SK-N-SH treated with all-trans-retinoic acid at 6 μM for 48 hours (cell line): ENCODE results near the gene PDE7B.

ENCODE experiments used
- ATAC-seq: fragments of 200-7000 bp; cut with Tn5 transposase; 3 replicates; pipeline ENCODE4 v1.9.1; 2020; ENCODE audit warnings: mild to moderate bottlenecking, moderate library complexity
- ARNTL ChIP-seq: fragments of 450-650 bp; formaldehyde crosslinking; IDR thresholded peaks from 2 replicates; pipeline ENCODE4 v1.5.0; 2020; ENCODE audit warnings: low read depth, mild to moderate bottlenecking, moderate library complexity, borderline replicate concordance
- BACH2 ChIP-seq: fragments of 250-450 bp; sonication (Bioruptor Pico); IDR thresholded peaks from 2 replicates; pipeline ENCODE4 v1.9.0; 2021; ENCODE audit warnings: mild to moderate bottlenecking, borderline replicate concordance
- CREB5 ChIP-seq: fragments of 250-450 bp; sonication (Bioruptor Pico); IDR thresholded peaks from 2 replicates; pipeline ENCODE4 v1.5.1; 2020; ENCODE audit warnings: low read depth, mild to moderate bottlenecking, moderate library complexity
- CSDC2 ChIP-seq: fragments of 250-450 bp; sonication (Bioruptor Pico); IDR thresholded peaks from 2 replicates; pipeline ENCODE4 v1.5.0; 2020; ENCODE audit warnings: mild to moderate bottlenecking, moderate library complexity
- CSRNP3 ChIP-seq: fragments of 250-450 bp; sonication (Bioruptor Pico); IDR thresholded peaks from 2 replicates; pipeline ENCODE4 v1.5.1; 2021; ENCODE audit warnings: mild to moderate bottlenecking, moderate library complexity
- ESRRG ChIP-seq: fragments of 250-450 bp; sonication (Bioruptor Pico); IDR thresholded peaks from 2 replicates; pipeline ENCODE4 v1.6.1; 2021; ENCODE audit warnings: mild to moderate bottlenecking
- GLIS3 ChIP-seq: fragments of 250-450 bp; sonication (Bioruptor Pico); IDR thresholded peaks from 2 replicates; pipeline ENCODE4 v1.5.0; 2020; ENCODE audit warnings: mild to moderate bottlenecking, moderate library complexity
- ISL1 ChIP-seq: fragments of 250-450 bp; sonication (Bioruptor Pico); IDR thresholded peaks from 2 replicates; pipeline ENCODE4 v2.1.2; 2022; ENCODE audit warnings: mild to moderate bottlenecking, moderate library complexity
- OSR1 ChIP-seq: fragments of 250-450 bp; sonication (Bioruptor Pico); IDR thresholded peaks from 2 replicates; pipeline ENCODE4 v1.8.0; 2022; ENCODE audit warnings: moderate library complexity, mild to moderate bottlenecking, inconsistent platforms
- PPARA ChIP-seq: fragments of 250-450 bp; sonication (Bioruptor Pico); IDR thresholded peaks from 2 replicates; pipeline ENCODE4 v1.5.0; 2020; ENCODE audit warnings: mild to moderate bottlenecking, borderline replicate concordance
- RARB ChIP-seq: fragments of 250-450 bp; sonication (Bioruptor Pico); IDR thresholded peaks from 2 replicates; pipeline ENCODE4 v1.8.0; 2021; ENCODE audit warnings: mild to moderate bottlenecking, moderate library complexity
- TCF4 ChIP-seq: fragments of 250-450 bp; sonication (Bioruptor Pico); IDR thresholded peaks from 2 replicates; pipeline ENCODE4 v1.8.0; 2021; ENCODE audit warnings: mild to moderate bottlenecking, moderate library complexity, borderline replicate concordance
- TOX ChIP-seq: fragments of 250-450 bp; sonication (Bioruptor Pico); IDR thresholded peaks from 2 replicates; pipeline ENCODE4 v1.8.0; 2021; ENCODE audit warnings: mild to moderate bottlenecking, moderate library complexity, borderline replicate concordance
- ZFP3 ChIP-seq: fragments of 250-450 bp; sonication (Bioruptor Pico); IDR thresholded peaks from 2 replicates; pipeline ENCODE4 v1.5.0; 2020; ENCODE audit warnings: mild to moderate bottlenecking, moderate library complexity
- ZFP30 ChIP-seq: fragments of 450-650 bp; formaldehyde crosslinking; IDR thresholded peaks from 2 replicates; pipeline ENCODE4 v1.5.0; 2022; ENCODE audit warnings: mild to moderate bottlenecking, moderate library complexity
- ZNF565 ChIP-seq: fragments of 450-650 bp; formaldehyde crosslinking; conservative IDR thresholded peaks from 2 replicates; pipeline ENCODE4 v1.5.0; 2020; ENCODE audit warnings: low read depth, mild to moderate bottlenecking, moderate library complexity
- ZNF8 ChIP-seq: fragments of 450-650 bp; formaldehyde crosslinking; IDR thresholded peaks from 2 replicates; pipeline ENCODE4 v1.5.0; 2020; ENCODE audit warnings: mild to moderate bottlenecking, moderate library complexity
- TF ChIP-seq, protein P1 (sequence below): fragments of 250-450 bp; sonication (Bioruptor Pico); IDR thresholded peaks from 2 replicates; pipeline ENCODE4 v1.8.0; 2021; ENCODE audit warnings: low read depth, mild to moderate bottlenecking, moderate library complexity, borderline replicate concordance
- TF ChIP-seq, protein P2 (sequence below): fragments of 250-450 bp; sonication (Bioruptor Pico); IDR thresholded peaks from 2 replicates; pipeline ENCODE4 v1.5.0; 2020; ENCODE audit warnings: mild to moderate bottlenecking, moderate library complexity
- TF ChIP-seq, protein P3 (sequence below): fragments of 250-450 bp; sonication (Bioruptor Pico); IDR thresholded peaks from 2 replicates; pipeline ENCODE4 v1.8.0; 2020; ENCODE audit warnings: mild to moderate bottlenecking, moderate library complexity, borderline replicate concordance

Gene PDE7B

DNA sequence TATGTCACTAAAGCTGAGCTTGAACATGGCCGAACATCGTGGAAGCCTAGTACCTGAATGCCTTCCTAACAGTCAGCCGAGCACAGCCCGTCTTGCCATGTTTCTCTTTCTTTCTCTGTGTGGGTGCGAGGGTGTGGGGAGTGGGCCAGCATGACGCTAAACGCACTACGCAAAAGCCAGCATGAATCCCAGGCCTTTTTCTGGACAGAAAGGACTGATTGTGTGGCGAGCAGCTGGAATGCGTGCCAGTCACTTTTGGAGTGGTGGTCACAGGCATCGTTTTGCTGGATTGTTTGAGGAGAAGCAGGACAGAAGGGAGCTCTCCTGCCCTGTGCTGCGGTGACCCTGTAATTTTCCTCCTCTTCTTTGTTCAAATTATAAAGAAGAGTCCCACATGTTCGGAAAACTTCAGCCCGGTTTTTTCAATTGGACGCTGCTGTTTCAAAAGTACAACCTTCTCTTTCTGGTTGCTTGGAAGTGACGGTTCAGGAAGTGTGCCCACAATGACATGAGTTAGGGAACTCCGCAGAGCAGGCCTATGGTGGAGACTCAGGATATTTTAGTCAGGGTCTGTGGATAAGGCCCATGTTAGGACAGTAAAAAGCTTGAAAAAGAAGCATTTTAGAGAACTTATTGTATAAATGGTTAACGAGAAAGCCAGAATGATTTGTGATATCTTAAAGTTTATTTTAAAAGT is 54.3 kb downstream of the PDE7B start (continued):
- TF ChIP-seq CSRNP3 (no peak), ISL1 (CRISPR knock-in tag) (no peak), PPARA (CRISPR knock-in tag) (no peak), TOX (CRISPR knock-in tag) (no peak)

DNA sequence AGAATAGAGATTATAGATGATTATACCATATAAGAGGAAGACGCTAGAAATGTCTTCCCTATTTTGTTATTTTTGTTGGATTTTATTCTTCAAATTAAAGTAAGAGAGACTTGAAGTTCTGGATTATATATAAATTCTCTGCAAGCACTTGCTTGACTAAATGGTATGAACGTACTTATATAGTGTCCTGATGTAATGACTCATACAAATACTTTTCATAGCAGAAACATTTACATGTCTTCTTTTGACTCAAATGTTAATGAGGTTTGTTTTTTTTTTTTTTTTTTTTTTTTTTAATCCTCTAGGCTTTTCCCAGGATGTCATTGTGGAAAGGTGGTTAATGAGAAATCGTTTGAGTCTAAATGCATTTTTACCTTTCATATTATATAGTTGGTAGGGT is 55.0 kb downstream of the PDE7B start:
- TF ChIP-seq ZFP3 (CRISPR knock-in tag) (no peak), CSRNP3 (no peak), OSR1 (CRISPR knock-in tag) (no peak), ARNTL (CRISPR knock-in tag) (no peak), ISL1 (CRISPR knock-in tag) (no peak), CSDC2 (CRISPR knock-in tag) (no peak), TOX (CRISPR knock-in tag) (no peak), ESRRG (no peak), CREB5 (no peak), ZNF565 (no peak)
- ATAC-seq, result peak; percentile 81

GRCh38 chr6:135906972-135907465 is 55.5 kb downstream of the PDE7B start:
- TF ChIP-seq, protein P1, sequence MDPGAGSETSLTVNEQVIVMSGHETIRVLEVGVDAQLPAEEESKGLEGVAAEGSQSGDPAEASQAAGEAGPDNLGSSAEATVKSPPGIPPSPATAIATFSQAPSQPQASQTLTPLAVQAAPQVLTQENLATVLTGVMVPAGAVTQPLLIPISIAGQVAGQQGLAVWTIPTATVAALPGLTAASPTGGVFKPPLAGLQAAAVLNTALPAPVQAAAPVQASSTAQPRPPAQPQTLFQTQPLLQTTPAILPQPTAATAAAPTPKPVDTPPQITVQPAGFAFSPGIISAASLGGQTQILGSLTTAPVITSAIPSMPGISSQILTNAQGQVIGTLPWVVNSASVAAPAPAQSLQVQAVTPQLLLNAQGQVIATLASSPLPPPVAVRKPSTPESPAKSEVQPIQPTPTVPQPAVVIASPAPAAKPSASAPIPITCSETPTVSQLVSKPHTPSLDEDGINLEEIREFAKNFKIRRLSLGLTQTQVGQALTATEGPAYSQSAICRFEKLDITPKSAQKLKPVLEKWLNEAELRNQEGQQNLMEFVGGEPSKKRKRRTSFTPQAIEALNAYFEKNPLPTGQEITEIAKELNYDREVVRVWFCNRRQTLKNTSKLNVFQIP, result no peak
- no peak for TF ChIP-seq TCF4 (CRISPR knock-in tag)
- TF ChIP-seq ZNF8 (CRISPR knock-in tag), result no peak
- no peak for TF ChIP-seq CREB5
- TF ChIP-seq OSR1 (CRISPR knock-in tag), result no peak
- TF ChIP-seq ZNF565, result no peak
- no peak for TF ChIP-seq ZFP30 (CRISPR knock-in tag)
- ATAC-seq, result peak; percentile 42

GRCh38 chr6:135909737-135910387 is 58.4 kb downstream of the PDE7B start:
- no peak for TF ChIP-seq ARNTL (CRISPR knock-in tag)
- no peak for TF ChIP-seq RARB (CRISPR knock-in tag)
- no peak for TF ChIP-seq BACH2
- TF ChIP-seq, protein P2, sequence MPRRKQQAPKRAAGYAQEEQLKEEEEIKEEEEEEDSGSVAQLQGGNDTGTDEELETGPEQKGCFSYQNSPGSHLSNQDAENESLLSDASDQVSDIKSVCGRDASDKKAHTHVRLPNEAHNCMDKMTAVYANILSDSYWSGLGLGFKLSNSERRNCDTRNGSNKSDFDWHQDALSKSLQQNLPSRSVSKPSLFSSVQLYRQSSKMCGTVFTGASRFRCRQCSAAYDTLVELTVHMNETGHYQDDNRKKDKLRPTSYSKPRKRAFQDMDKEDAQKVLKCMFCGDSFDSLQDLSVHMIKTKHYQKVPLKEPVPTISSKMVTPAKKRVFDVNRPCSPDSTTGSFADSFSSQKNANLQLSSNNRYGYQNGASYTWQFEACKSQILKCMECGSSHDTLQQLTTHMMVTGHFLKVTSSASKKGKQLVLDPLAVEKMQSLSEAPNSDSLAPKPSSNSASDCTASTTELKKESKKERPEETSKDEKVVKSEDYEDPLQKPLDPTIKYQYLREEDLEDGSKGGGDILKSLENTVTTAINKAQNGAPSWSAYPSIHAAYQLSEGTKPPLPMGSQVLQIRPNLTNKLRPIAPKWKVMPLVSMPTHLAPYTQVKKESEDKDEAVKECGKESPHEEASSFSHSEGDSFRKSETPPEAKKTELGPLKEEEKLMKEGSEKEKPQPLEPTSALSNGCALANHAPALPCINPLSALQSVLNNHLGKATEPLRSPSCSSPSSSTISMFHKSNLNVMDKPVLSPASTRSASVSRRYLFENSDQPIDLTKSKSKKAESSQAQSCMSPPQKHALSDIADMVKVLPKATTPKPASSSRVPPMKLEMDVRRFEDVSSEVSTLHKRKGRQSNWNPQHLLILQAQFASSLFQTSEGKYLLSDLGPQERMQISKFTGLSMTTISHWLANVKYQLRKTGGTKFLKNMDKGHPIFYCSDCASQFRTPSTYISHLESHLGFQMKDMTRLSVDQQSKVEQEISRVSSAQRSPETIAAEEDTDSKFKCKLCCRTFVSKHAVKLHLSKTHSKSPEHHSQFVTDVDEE (CRISPR knock-in tag), result no peak
- TF ChIP-seq, protein P3, sequence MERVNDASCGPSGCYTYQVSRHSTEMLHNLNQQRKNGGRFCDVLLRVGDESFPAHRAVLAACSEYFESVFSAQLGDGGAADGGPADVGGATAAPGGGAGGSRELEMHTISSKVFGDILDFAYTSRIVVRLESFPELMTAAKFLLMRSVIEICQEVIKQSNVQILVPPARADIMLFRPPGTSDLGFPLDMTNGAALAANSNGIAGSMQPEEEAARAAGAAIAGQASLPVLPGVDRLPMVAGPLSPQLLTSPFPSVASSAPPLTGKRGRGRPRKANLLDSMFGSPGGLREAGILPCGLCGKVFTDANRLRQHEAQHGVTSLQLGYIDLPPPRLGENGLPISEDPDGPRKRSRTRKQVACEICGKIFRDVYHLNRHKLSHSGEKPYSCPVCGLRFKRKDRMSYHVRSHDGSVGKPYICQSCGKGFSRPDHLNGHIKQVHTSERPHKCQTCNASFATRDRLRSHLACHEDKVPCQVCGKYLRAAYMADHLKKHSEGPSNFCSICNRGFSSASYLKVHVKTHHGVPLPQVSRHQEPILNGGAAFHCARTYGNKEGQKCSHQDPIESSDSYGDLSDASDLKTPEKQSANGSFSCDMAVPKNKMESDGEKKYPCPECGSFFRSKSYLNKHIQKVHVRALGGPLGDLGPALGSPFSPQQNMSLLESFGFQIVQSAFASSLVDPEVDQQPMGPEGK (CRISPR knock-in tag), result no peak
- no peak for TF ChIP-seq GLIS3
- ATAC-seq, result peak; percentile 72
